ENCODE data around the gene SDF4.

The SDF4 gene, protein sequence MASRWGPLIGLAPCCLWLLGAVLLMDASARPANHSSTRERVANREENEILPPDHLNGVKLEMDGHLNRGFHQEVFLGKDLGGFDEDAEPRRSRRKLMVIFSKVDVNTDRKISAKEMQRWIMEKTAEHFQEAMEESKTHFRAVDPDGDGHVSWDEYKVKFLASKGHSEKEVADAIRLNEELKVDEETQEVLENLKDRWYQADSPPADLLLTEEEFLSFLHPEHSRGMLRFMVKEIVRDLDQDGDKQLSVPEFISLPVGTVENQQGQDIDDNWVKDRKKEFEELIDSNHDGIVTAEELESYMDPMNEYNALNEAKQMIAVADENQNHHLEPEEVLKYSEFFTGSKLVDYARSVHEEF

GRCh38 chr1:1231400-1232207 is at the start of gene SDF4:
TSS of gene SDF4 (minus strand) at chr1:1232001. CDS start at chr1:1228772, 3,229 bp downstream.
- ChIA-PET CTCF (interaction anchor here (0.5 to 1.4 kb wide), 4 partner anchors 21 to 172 kb away, joined by 3 to 4 read pairs (median 3); no protein-coding TSS in a partner anchor), POLR2A (interaction anchor here (0.8 to 1.7 kb wide), 7 partner anchors 24 to 229 kb away, joined by 3 to 5 read pairs (median 3); no protein-coding TSS in a partner anchor)

GRCh38 chr1:1280782-1281481 is 49.1 kb upstream of the SDF4 start:
- POLR2A ChIA-PET = no interaction called here
- TF ChIP-seq ELF4 (IDR thresholded peaks at IDR 0.05) (no peak), ZNF384 (IDR thresholded peaks at IDR 0.05) (no peak), HDGF (IDR thresholded peaks at IDR 0.05; ENCODE audit: borderline replicate concordance) (no peak), SP1 (IDR thresholded peaks at IDR 0.05) (no peak), FOXK2 (IDR thresholded peaks at IDR 0.05) (no peak), CTBP1 (IDR thresholded peaks at IDR 0.05; ENCODE audit: borderline replicate concordance) (no peak), FOXM1 (IDR thresholded peaks at IDR 0.05; ENCODE audit: borderline replicate concordance) (no peak), L3MBTL2 (conservative IDR thresholded peaks at IDR 0.05) (no peak), ARNT (IDR thresholded peaks at IDR 0.05) (no peak), TARDBP (IDR thresholded peaks at IDR 0.05) (no peak), LEF1 (IDR thresholded peaks at IDR 0.05; ENCODE audit: borderline replicate concordance) (no peak)
- TF ChIP-seq, protein P1, sequence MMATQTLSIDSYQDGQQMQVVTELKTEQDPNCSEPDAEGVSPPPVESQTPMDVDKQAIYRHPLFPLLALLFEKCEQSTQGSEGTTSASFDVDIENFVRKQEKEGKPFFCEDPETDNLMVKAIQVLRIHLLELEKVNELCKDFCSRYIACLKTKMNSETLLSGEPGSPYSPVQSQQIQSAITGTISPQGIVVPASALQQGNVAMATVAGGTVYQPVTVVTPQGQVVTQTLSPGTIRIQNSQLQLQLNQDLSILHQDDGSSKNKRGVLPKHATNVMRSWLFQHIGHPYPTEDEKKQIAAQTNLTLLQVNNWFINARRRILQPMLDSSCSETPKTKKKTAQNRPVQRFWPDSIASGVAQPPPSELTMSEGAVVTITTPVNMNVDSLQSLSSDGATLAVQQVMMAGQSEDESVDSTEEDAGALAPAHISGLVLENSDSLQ (IDR thresholded peaks at IDR 0.05) = no peak
- no peak for DNase-seq (ENCODE audit: extremely low spot score)
- CTCF ChIA-PET = no interaction called here

More at GRCh38 chr1:1231400-1232207, at the start of gene SDF4:
- 0 out of 2 replicates have a peak, but pooled peaks have one; percentile 24 for TF ChIP-seq L3MBTL2 (conservative IDR thresholded peaks at IDR 0.05)
- TF ChIP-seq SP1 (IDR thresholded peaks at IDR 0.05) = no peak
- peak; percentile 80 for TF ChIP-seq ELF4 (IDR thresholded peaks at IDR 0.05)
- peak; percentile 100 for DNase-seq (ENCODE audit: extremely low spot score)

DNA sequence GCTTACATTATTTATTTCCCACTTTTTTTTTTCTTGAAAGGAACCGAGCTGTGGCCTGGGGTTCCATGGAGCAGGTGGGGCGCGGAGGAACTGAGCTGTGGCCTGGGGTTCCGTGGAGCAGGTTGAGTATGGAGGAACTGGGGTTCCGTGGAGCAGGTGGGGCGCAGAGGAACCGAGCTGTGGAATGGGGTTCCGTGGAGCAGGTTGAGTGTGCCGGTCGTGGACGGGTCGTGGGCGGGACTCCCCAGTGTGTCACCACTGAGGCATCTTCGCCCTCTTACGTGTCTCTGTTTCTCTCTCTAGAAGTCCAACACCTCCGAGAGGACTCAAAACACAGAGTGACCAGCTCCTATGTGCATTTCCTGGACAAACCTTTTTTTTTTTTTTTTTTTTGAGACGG is 47.2 kb upstream of the SDF4 start:
- ChIA-PET POLR2A (no interaction called here), CTCF (no interaction called here)
- TF ChIP-seq SUZ12 (IDR thresholded peaks at IDR 0.05) (no peak), ZNF384 (IDR thresholded peaks at IDR 0.05) (no peak), HDGF (IDR thresholded peaks at IDR 0.05; ENCODE audit: borderline replicate concordance) (no peak), FOXK2 (IDR thresholded peaks at IDR 0.05) (no peak), FOXA1 (IDR thresholded peaks at IDR 0.05) (no peak), ARNT (IDR thresholded peaks at IDR 0.05) (no peak), ELF4 (IDR thresholded peaks at IDR 0.05) (no peak), L3MBTL2 (conservative IDR thresholded peaks at IDR 0.05) (no peak), LEF1 (IDR thresholded peaks at IDR 0.05; ENCODE audit: borderline replicate concordance) (no peak), NFRKB (IDR thresholded peaks at IDR 0.05) (no peak), BHLHE40 (IDR thresholded peaks at IDR 0.05; ENCODE audit: borderline replicate concordance) (no peak), SP1 (IDR thresholded peaks at IDR 0.05) (no peak), TARDBP (IDR thresholded peaks at IDR 0.05) (no peak)
- TF ChIP-seq, protein P1 (IDR thresholded peaks at IDR 0.05) = no peak
- DNase-seq (ENCODE audit: extremely low spot score) = no peak

DNA sequence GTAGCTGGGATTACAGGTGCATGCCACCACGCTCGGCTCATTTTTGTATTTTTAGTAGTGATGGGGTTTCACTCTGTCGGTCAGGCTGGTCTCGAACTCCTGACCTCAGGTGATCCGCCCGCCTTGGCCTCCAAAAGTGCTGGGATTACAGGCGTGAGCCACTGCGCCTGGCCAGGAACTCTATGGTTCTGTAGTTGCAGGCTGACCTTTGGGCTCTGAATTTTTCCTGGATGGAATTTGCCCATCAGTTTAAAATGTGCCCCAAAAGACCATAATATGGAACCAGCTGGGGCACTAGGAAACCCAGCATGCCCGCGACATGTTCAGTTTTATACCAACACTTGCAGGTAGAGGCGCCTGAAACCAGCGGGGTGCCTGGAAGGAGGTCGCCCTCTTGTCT is 46.8 kb upstream of the SDF4 start:
- POLR2A ChIA-PET = no interaction called here
- DNase-seq (ENCODE audit: extremely low spot score) = no peak
- no peak for TF ChIP-seq L3MBTL2 (conservative IDR thresholded peaks at IDR 0.05)
- TF ChIP-seq TARDBP (IDR thresholded peaks at IDR 0.05) = no peak
- TF ChIP-seq ARNT (IDR thresholded peaks at IDR 0.05) = no peak
- no peak for TF ChIP-seq FOXA1 (IDR thresholded peaks at IDR 0.05)
- TF ChIP-seq SUZ12 (IDR thresholded peaks at IDR 0.05) = no peak
- no peak for TF ChIP-seq BHLHE40 (IDR thresholded peaks at IDR 0.05; ENCODE audit: borderline replicate concordance)
- TF ChIP-seq ZNF384 (IDR thresholded peaks at IDR 0.05) = no peak
- no peak for TF ChIP-seq FOXK2 (IDR thresholded peaks at IDR 0.05)
- CTCF ChIA-PET = no interaction called here

DNA sequence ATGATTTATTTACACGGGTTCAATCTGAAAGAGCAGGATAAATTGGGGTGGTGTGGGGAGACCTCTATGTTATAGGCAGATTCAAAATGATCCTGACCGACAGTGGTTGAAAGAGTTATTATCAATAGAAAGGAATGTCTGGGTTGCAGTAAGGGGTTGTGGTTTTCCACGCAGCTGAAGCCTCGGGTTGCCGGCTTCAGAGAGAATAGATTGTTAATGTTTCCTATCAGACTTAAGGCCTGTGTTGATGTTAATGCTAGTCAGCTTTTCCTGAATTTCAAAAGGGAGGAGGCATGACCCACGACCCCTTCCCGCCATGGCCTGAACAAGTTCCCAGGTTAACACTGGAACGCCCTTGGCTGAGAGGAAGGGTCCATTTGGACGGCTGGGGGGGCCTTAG is 44.0 kb upstream of the SDF4 start:
- POLR2A ChIA-PET = no interaction called here
- TF ChIP-seq L3MBTL2 (conservative IDR thresholded peaks at IDR 0.05) (no peak), ARNT (IDR thresholded peaks at IDR 0.05) (no peak), LEF1 (IDR thresholded peaks at IDR 0.05; ENCODE audit: borderline replicate concordance) (no peak), SUZ12 (IDR thresholded peaks at IDR 0.05) (no peak), BHLHE40 (IDR thresholded peaks at IDR 0.05; ENCODE audit: borderline replicate concordance) (no peak), FOXM1 (IDR thresholded peaks at IDR 0.05; ENCODE audit: borderline replicate concordance) (no peak), TARDBP (IDR thresholded peaks at IDR 0.05) (no peak), HDGF (IDR thresholded peaks at IDR 0.05; ENCODE audit: borderline replicate concordance) (no peak), FOXA1 (IDR thresholded peaks at IDR 0.05) (no peak), SP1 (IDR thresholded peaks at IDR 0.05) (no peak), CTBP1 (IDR thresholded peaks at IDR 0.05; ENCODE audit: borderline replicate concordance) (no peak), FOXK2 (IDR thresholded peaks at IDR 0.05) (no peak), NFRKB (IDR thresholded peaks at IDR 0.05) (no peak), ZNF384 (IDR thresholded peaks at IDR 0.05) (no peak), ELF4 (IDR thresholded peaks at IDR 0.05) (no peak)
- TF ChIP-seq, protein P1 (IDR thresholded peaks at IDR 0.05) = no peak
- no peak for DNase-seq (ENCODE audit: extremely low spot score)
- CTCF ChIA-PET = no interaction called here
